GM19035 (cell line): Measurements from ENCODE around the gene SPP2.

Experiments used
- ATAC-seq: cut with Tn5 transposase; IDR thresholded peaks from one replicate; pipeline ENCODE4 v1.9.1; 2021; ENCODE audit not compliant: unreplicated experiment

Gene SPP2

GRCh38 chr2:234091883-234092282 is 41.4 kb downstream of the SPP2 start:
- ATAC-seq = no peak

DNA sequence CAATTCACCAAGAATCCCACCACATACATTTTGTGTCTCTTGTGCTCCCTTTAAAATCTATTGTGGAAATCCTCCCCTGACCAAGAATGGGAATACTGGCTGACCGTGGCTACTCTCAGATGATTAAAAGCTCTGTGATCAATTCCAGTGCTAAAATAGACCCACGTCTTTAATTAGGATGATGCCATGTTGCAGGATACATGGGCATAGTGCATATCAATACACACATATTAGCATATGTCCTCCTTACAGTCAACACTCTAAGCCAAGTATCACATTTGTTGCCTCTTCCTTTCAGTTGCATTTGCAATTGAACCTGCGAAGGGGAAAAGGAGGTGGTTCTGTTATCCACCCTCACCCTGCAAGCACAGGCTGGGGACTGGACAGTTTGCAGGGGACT is 41.8 kb downstream of the SPP2 start:
- ATAC-seq = no peak

GRCh38 chr2:234095301-234095700 is 44.8 kb downstream of the SPP2 start:
- no peak for ATAC-seq

DNA sequence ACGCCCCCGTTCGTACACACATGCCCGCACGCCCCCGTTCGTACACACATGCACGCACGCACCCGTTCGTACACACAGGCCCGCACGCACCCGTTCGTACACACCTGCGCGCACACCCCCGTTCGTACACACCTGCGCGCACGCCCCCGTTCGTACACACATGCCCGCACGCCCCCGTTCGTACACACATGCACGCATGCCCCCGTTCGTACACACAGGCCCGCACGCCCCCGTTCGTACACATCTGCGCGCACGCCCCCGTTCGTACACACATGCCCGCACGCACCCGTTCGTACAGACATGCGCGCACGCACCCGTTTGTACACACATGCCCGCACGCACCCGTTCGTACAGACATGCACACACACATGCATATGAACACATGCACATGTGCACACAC is 45.7 kb downstream of the SPP2 start:
- ATAC-seq = no peak

DNA sequence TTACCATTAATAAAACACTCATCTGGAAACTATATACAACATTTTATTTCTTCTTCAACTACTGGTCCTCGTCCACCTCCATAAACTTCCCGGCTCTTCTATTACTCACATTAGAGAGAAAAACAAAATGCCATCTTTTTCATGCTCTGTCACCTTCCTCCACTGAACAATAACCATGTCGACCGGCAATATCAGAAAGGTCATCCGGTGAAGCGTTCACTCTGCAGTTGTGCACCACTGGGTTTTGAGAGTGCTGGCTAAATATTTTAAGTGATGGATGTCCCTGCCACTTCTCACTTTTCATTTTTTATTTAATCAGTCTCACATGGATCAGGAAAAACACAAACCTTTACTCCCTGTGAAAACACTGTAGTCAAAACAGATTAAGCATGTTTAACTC is 48.2 kb downstream of the SPP2 start:
- no peak for ATAC-seq

GRCh38 chr2:234099266-234099665 is 48.8 kb downstream of the SPP2 start:
- ATAC-seq = no peak

DNA sequence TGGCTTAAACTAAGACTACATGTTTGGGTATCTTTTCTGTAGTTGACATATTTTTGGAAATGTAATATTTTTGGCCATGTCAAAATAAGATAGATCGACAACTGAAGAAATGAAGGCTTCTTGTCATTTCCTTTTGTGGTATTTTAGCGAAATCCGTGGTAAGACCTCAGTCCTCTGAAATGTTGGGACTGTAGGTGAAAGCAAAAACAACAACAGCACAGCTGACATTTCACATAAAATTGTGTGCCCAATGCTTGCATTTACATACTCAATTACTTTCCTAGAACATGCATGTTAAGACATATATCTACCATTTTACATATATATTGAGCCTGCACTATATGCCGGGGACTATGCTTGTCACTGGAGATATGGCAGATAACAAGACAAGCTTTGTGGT is 50.2 kb downstream of the SPP2 start:
- no peak for ATAC-seq

DNA sequence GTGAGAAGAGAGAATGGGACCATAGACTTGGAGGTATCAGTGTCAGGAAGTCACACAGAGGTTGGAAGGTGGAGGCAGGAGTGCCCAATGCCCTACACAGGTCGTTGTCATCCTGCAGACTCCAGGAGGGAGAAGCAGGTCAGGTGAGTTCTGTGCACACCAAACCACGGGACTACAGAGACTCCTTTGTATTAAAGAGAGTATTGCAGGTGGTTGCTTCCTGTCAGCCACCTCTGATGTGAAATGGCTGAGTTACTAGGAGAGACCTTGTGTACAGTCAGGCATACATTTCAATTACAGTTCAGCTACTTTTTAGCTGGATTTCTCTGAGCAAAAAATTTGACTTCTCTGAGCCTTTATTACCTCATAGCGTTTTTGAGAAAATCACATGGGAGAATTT is 51.6 kb downstream of the SPP2 start:
- ATAC-seq = no peak

- ATAC-seq = no peak
These were observed 57.4 kb downstream of the SPP2 start for GRCh38 chr2:234107861-234108260.

GRCh38 chr2:234109321-234109720 is 58.8 kb downstream of the SPP2 start:
- ATAC-seq = no peak

- ATAC-seq = no peak
These were observed 59.7 kb downstream of the SPP2 start for GRCh38 chr2:234110219-234110618.

- no peak for ATAC-seq
These were observed 61.0 kb downstream of the SPP2 start for GRCh38 chr2:234111523-234111922.

- no peak for ATAC-seq
These were observed 65.5 kb downstream of the SPP2 start for GRCh38 chr2:234116010-234116409.

DNA sequence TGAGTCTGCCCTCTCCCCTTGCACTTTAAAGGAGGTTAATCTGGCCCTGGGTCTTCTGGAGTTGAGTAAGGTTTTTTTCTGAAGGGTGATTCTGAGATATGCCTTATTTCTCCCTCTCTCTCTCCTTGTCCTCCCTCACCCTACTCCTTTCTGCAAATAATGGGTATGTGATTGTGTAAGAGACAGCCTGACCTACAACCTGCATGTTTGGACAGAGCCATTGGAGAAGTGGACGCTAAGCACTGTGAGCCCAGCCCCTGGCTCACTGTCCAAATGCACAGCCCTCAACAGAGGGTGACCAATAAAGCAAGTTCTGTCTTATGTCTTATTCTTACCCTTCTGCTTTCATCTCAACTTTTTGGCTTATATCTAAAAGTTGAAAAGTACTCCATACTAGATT is 71.5 kb downstream of the SPP2 start:
- ATAC-seq = no peak

DNA sequence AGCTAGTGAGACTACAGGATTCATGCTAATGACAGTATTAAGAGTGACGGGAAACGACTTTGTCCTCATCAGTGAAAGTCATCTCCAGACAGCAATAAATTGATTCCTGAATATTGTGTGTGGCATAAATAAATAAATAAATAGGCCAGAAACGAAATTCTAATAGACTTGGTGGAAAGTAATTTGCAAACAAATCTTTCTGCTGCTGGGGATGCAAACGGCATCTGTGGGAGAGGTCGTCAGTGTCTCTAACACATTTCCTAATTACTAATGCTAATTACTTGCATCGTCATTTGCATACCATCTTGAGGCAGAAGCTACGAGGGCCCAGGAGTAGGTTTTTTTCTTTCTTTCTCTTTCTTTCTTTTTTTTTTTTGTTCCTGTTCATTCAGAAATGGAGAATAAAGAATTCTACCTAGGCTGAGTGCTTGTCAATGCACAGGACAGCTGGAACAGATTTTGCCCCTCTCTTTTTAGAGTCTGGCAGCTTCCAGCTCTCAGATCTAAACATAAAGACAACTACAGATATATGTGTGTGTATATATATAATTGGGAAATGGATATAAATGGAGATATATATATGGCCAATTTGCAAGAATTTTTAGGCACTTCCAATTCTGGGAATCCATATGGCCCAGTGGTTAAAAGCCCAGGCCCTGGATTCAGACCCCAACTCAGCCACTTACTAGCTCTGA is 75.1 kb downstream of the SPP2 start:
- ATAC-seq = no peak

- ATAC-seq = no peak
These were observed 75.6 kb downstream of the SPP2 start for GRCh38 chr2:234126146-234126470.
